CD4-positive, alpha-beta T cell treated with Interleukin-4 for 4 hours (primary cell): ENCODE data around the gene PRR16.

ENCODE experiments used
- DNase-seq: peaks from one replicate; pipeline ENCODE4 v3.0.0-alpha.2; 2020

Gene PRR16

DNA sequence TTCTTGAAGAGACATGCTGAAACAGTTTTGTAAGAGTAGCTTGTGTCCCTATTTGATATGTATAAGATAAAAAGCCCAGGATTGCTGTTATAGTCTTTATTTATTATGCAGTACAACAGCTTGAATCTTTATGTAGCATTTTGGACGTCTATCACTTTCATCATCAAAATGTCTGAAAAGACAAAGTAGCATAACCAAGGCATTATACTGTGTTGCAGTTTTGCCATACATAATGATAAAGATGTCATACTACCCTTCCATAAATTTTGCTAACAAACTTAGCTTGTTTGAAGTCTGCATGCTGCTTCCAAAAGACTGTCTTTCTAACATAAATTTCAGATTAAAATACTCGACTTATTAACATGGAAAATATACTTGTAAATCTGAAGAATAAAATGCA, 127.8 kb downstream of the PRR16 start:
- DNase-seq, result no peak

- no peak for DNase-seq
Measured at GRCh38 chr5:120599576-120599975, 135.5 kb downstream of the PRR16 start.

- DNase-seq, result no peak
Measured at GRCh38 chr5:120600639-120601038, 136.5 kb downstream of the PRR16 start.

- DNase-seq, result no peak
Measured at GRCh38 chr5:120602033-120602432, 137.9 kb downstream of the PRR16 start.

DNA sequence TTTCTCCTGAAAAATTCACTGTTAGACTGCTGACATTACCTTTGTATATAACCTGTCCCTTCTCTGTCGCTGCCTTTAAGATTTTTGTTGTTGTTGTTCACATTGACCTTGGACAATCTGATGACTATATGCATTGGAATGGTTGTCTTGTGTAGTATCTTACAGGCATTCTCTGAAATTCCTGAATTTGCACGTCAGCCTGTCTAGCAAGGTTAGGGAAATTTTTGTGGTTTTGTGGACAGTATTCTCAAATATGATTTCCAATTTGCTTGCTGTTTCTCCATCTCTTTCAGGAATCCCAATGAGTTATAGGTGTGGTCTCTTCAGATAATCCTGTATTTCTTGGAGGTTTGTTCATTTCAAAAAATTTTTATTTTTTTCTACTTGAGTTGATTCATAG, 140.8 kb downstream of the PRR16 start:
- DNase-seq, result no peak

DNA sequence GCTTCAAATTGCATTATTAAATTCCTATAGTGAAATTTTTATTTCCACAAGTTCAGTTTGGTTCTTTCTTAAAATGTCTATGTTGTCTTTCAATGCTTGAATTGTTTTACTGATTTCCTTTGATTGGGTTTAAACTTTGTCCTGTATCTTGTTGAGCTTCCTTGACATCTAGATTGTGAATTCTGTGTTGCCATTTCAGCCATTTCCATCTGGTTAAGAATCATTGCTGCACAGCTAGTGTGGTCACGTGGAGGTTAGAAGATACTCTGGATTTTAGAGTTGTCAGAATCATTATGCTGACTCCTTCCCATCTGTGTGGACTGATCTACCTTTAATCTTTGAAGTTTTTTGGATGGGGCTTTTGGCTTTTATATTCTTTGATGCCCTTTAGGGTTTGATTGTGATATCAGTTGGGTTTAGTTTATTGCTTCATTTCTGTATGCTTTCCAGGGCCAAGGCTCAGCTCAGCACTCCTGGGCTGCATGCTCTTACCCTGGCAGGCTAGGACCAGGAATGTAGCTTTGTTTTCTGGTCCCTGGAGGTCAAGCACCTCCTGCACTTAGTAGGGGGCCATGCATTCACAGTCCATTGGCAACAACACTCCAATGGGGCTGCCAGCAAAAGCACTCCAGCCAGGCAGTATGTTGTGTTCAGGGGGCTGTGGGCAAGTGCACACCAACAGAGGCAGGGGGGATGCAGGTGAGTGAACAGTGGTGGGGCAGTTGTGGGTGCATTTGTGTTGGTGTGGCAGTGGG, 141.4 kb downstream of the PRR16 start:
- DNase-seq, result no peak

- no peak for DNase-seq
Measured at GRCh38 chr5:120609570-120609969, 145.5 kb downstream of the PRR16 start.

DNA sequence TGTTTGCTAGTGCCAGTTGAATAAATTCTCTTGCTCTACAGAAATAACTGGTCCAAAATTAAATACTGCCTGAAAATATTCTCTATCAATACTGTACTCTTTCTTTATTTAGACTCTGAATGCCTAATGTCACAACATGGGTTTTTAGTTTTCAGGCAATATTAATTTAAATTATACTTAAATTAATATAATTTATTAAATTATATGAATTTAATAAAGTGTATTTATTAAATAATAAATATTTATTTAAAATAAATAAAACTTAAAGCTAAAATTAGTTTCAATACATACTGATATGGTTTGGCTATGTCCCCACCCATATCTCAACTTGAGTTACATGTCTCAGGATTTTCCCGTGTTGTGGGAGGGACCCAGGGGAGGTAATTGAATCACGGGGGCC, 146.0 kb downstream of the PRR16 start:
- DNase-seq, result no peak

DNA sequence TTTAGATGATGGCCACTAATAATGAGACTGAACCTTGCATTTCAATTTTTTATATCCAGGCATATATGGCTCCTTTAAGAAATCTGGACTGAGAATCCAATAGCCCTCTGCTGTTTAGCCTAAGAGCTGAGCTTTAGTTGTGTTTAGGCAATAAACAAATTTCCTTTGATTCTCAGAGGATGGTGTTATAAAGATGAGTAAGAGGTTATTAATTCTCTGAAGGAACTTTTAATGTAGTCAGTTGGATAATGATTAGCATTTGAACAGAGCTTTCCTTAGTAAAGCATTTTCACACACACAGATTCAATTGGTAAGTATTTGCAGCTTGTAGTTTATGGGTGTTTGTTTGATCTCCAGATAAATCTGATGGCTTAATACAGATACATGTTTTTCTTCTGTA, 149.6 kb downstream of the PRR16 start:
- no peak for DNase-seq

DNA sequence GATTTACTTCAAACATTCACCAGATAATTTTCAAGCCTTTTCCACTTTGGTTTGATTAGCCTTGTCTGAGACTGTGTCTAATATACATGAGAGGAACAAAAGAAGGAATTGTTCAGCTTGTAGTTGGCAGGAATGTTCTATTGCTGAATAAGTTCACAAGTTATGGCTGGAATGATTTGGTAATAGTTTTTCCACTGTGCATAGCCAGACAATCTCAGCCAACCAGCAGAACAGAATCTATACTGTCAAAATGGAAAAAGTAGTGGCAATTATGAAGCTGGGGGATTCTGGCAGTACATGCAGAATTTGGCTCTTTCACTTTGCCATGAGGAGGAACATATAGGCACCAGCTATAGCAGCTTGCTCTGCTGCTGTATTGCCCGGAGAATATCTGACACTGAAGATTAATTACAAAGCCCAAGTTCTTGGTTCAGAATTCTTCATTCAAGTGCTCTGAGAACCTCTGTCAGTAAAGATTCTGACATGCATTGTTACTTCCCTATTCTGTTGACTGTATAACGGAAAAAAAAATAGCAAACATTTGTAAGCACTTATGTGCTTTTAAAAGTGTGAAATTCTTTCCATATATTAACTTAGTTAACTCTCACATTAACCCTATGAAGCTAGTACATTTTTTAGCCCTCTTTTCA, 150.6 kb downstream of the PRR16 start:
- no peak for DNase-seq

DNA sequence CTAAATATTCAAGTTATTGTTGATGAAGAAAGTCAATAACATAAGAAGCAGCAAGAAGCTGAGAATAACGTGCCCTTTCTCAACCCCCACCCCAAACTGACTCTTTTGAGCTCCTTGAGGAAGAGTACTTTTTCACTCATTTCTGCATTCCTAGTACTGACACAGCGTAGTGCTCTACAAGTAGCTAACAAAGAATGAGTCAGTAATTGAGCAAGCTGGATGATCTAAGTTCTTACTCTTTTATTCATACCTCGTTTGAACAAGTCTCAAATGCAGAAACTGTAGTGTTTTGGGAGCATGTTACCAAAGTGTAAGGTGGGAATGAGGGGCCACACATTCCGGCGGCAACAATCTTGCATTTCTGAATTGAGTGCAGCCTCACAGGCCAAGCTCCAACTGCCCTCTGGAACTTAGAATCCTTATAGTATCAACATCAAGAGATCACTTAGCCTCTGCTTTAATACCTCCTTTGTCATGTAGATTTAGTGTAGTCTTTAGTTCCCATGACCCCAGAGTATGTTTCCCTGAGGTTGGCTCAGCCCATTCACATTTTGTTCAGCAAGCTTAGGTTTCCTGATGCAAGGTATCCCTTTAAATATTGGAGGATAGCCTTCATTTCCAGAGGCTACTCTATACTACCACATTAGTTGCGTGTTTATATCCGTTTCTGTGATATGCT, 152.0 kb downstream of the PRR16 start:
- DNase-seq, result no peak

- no peak for DNase-seq
Measured at GRCh38 chr5:120621339-120621738, 157.2 kb downstream of the PRR16 start.

- no peak for DNase-seq
Measured at GRCh38 chr5:120624021-120624563, 160.0 kb downstream of the PRR16 start.

- DNase-seq, result no peak
Measured at GRCh38 chr5:120628156-120628555, 164.1 kb downstream of the PRR16 start.

GRCh38 chr5:120630550-120630949, 166.4 kb downstream of the PRR16 start:
- no peak for DNase-seq

DNA sequence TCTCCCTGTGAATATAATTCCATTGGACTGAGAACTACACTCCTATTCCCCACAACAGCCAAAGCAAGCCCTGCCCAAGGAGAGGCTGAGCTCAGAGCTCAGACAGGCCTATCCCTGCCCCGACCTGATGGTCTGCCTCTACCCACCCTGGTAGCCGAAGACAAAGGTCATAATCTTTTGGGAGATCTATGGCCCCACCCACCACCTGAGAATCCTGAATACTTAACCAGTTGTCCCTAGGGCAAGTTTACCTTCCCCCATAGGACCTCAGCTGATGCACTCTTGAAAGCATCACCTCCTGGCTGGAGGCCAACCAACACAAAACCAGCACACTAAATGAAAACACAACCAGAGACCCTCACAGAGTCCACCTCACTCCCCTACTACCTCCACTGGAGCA, 167.5 kb downstream of the PRR16 start:
- no peak for DNase-seq

DNA sequence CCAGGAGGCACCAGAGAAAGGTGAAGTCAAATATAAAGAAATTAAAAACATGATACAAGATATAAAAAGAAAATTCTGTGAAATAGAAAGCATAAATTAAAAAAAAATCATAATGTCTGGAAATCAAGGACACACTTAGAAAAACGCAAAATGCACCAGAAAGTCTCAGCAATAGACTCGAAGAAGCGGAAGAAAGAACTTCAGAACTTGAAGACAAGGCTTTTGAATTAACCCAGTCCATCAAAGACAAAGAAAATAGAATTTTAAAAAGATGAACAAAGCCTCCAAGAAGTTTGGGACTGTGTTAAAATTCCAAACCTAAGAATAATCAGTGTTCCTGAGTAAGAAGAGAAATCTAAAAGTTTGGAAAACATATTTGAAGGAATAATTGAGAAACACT, 168.3 kb downstream of the PRR16 start:
- DNase-seq, result no peak

GRCh38 chr5:120638449-120638848, 174.3 kb downstream of the PRR16 start:
- no peak for DNase-seq

DNA sequence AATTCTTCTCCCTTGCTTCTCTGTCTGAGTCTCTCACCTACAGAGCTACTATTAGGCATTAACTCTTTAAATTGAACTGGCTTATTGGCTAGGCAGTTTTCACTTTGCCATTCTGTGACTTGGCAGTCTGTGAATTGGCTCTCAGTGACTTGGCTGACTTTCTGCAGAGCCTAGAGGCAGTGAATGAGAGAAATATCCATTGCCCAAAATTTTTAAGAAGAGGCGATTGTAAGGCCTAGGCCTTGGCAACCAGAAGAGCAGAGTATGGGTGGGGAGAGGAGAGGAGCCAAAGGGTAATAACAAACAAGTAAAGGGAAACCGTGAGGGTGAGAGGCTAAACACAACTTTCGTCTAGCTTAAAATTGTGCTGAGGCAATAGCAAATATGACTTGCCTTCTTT, 176.7 kb downstream of the PRR16 start:
- no peak for DNase-seq

DNA sequence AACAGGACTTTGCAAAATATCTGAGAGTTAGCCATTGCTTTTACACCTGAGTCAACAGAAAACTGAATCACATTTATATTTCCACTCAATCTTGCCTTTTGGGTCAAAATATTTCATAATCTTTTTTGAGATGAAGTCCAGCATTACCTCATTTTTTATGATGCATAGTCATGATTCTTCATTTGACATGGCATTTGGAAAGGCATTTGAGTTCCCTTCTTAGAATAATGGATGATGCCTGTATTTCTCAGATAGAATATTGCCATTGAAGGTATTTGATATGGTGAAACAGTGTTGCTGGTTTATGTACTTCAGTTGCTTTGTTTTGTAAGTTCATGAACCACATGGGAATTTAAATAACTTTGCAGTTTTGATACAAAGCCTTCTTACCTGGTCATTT, 180.4 kb downstream of the PRR16 start:
- DNase-seq, result no peak

GRCh38 chr5:120655828-120656435, 191.8 kb downstream of the PRR16 start:
- DNase-seq, result no peak

DNA sequence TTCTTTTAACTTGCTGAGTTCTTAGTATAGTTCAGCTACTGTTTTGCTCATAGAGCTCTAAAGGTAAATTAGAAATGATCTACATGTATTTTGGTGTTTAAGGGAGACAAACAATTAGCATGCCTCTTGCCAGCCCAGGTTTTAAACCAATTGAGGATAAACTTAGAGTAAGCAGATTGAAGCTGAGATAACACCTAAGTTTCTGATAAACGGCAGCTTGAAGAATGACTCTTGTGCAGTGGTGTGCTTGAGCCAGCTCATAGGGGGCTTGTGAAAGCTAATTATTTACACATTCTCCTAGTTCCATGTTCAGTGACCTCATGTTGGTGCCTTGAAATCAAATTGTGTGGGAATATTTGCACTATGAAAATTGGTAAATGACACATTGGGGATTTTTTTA, 193.0 kb downstream of the PRR16 start:
- DNase-seq, result no peak

DNA sequence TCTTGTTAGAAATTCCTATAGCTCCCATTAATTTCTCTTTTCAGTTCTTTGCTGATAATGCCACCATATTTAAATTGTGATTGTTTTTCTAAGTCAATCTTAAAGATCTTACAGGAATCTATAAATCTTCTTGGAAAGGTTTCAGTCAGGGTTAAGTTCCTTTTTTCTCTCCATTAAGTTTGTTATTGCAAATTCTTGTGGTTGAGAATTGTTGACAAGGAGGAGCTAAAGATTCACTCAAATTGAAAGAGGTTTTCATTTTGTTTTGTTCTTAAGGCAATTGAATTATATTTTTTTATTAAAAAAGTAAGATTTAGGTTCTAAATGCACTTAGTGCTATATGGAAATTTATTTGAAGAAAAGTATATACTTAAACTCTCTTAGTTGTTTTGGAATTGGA, 213.4 kb downstream of the PRR16 start:
- no peak for DNase-seq

DNA sequence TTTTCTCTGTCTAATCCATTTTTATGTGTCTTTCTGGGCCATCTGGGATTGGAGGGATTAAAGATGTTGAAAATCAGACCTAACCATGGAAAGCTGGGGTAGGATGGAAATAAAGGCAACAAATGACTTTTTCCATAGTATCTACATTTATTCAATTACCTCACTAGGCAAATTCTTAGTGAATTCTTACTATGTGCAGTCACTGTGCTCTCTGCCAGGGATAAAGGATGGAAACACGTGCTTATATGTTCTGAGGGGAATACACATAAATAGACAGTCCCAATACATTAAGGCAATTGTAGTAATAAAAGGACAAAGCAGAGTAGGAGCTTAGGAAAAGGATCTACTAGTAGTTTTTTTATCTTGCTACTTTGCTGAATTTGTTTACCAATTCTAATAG, 214.2 kb downstream of the PRR16 start:
- DNase-seq, result no peak
